PC-9 (cell line): ENCODE results near the gene TADA2B. TPM values are rescaled to one million over a fixed set of nuclear protein-coding genes. Genes with fewer than 3 reads are reported as not detected.

Experiments
- BruUV-seq: library from RNA; stranded (reverse); fragments of 400-500 nt; replicated peaks from 2 replicates; lab custom pipeline; 2021; lab: Mats Ljungman, UMichigan
- CTCF ChIA-PET: fragments of 300-600 bp; sonication (Branson Sonifier 250); formaldehyde crosslinking; loops from one replicate; lab custom pipeline; 2022; ENCODE audit warnings: antibody characterized with exemption; lab: Charles Lee
- POLR2A ChIA-PET: fragments of 300-600 bp; sonication (Branson Sonifier 250); formaldehyde crosslinking; loops from one replicate; lab custom pipeline; 2022; ENCODE audit warnings: antibody characterized with exemption; ENCODE audit not compliant: unreplicated experiment; lab: Charles Lee
- DNase-seq, 2 experiments: peaks; one replicate each; pipeline versions ENCODE4 v3.0.0 to v3.0.0-alpha.2; 2015 to 2022; ENCODE audit warnings: mixed read lengths in 1 of 2
- H2AFZ ChIP-seq: fragments of 200-600 bp; sonication (generic); 2 replicates; pipeline ENCODE4 v1.8.1; 2017; ENCODE audit warnings: antibody characterized with exemption
- H3F3A ChIP-seq: fragments of 200-600 bp; sonication (generic); 2 replicates; pipeline ENCODE4 v1.8.1; 2017; ENCODE audit warnings: antibody characterized with exemption, mild to moderate bottlenecking, low read depth; ENCODE audit not compliant: insufficient read depth
- H3K27ac ChIP-seq: fragments of 200-600 bp; sonication (generic); 2 replicates; pipeline ENCODE4 v1.6.1; 2016; ENCODE audit warnings: mixed run types
- H3K27me3 ChIP-seq: fragments of 200-600 bp; sonication (generic); 2 replicates; pipeline ENCODE4 v1.6.1; 2016; ENCODE audit warnings: low read depth, mixed run types; ENCODE audit not compliant: insufficient read depth
- H3K36me3 ChIP-seq: fragments of 200-600 bp; sonication (generic); 2 replicates; pipeline ENCODE4 v1.6.1; 2016; ENCODE audit warnings: low read depth, mixed run types
- H3K4me1 ChIP-seq: fragments of 200-600 bp; sonication (generic); replicated peaks from 2 replicates; pipeline ENCODE4 v1.6.1; 2016; ENCODE audit warnings: mixed run types; ENCODE audit not compliant: insufficient read depth
- H3K4me2 ChIP-seq: fragments of 200-600 bp; sonication (generic); 2 replicates; pipeline ENCODE4 v1.6.1; 2017; ENCODE audit warnings: mixed run types
- H3K4me3 ChIP-seq: fragments of 200-600 bp; sonication (generic); 2 replicates; pipeline ENCODE4 v1.6.1; 2016; ENCODE audit warnings: mixed run types
- H3K79me2 ChIP-seq: fragments of 200-600 bp; sonication (generic); 2 replicates; pipeline ENCODE4 v1.6.1; 2017; ENCODE audit warnings: low read depth, mixed run types
- H3K9me2 ChIP-seq: fragments of 200-600 bp; sonication (generic); 2 replicates; pipeline ENCODE4 v1.8.1; 2017; ENCODE audit warnings: mild to moderate bottlenecking; ENCODE audit not compliant: insufficient read depth
- H3K9me3 ChIP-seq: fragments of 200-600 bp; sonication (generic); 2 replicates; pipeline ENCODE4 v1.8.1; 2016; ENCODE audit warnings: low read depth; ENCODE audit not compliant: insufficient read depth
- H4K20me1 ChIP-seq: fragments of 200-600 bp; sonication (generic); 2 replicates; pipeline ENCODE4 v1.8.1; 2017; ENCODE audit not compliant: insufficient read depth
- EZH2 ChIP-seq: fragments of 200-600 bp; sonication (generic); IDR thresholded peaks from 2 replicates; pipeline ENCODE4 v1.8.0; 2017; ENCODE audit warnings: antibody characterized with exemption, low read depth
- intact Hi-C: fragments of 100-400 bp; cut with micrococcal nuclease; formaldehyde crosslinking; loops from one replicate; pipeline ENCODE4 v1.10.0; 2022; ENCODE audit not compliant: unreplicated experiment
- total RNA-seq: library from RNA; stranded (reverse); gene quantifications from 2 replicates; pipeline ENCODE4 v1.2.3, GENCODE V29; 2021
- TF ChIP-seq, protein P1 (sequence below): fragments of 200-600 bp; sonication (generic); conservative IDR thresholded peaks from 2 replicates; pipeline ENCODE4 v1.6.1; 2017; ENCODE audit warnings: mixed run types, antibody characterized with exemption, mild to moderate bottlenecking, moderate library complexity

The TADA2B gene
- total RNA-seq, 1 experiment from 2014 or later = 9.5 TPM

DNA sequence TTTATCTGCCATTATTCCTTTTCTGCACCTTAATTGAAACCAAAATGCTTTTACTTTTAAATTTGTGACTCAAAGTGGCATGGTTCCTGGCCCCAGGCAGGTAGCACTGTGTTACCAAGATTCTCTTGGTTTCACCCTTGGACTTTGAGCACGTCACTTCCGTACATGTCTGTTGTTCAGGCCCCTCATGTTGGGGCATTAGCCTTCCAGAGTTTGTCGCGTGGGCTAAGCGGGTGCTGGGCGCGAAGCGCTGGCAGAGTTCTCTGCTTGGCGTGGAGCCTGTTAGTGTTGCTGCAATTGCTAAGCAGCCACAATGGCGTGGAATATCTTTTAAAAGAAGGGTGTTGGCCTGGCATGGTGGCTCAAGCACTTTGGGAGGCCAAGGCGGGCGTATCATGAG is 14.0 kb upstream of the TADA2B start:
- Histone ChIP-seq H3K4me3 (no peak overlapping the region), H3K27ac (no peak overlapping the region), H3K4me1 (peaks cover 2% of the 10 kb centered on the region), H3K36me3 (no peaks in the 10 kb centered on the region; the same call in 1 of the 2 replicates), H3F3A (no peaks in the 10 kb centered on the region), H3K9me2 (no peaks in the 10 kb centered on the region), H4K20me1 (no peaks in the 10 kb centered on the region), H3K79me2 (0 out of 2 replicates have a peak, but pooled peaks cover 2% of the 10 kb centered on the region), H3K27me3 (no peaks in the 10 kb centered on the region), H3K9me3 (no peaks in the 10 kb centered on the region), H3K4me2 (no peak overlapping the region), H2AFZ (no peak overlapping the region)
- intact Hi-C loops = no loop called here
- ChIA-PET CTCF (no interaction called here), POLR2A (interaction anchor here (1.2 kb wide), 1 partner anchor 76 kb away, joined by 5 read pairs; no protein-coding TSS in a partner anchor)
- no peak for DNase-seq
- no TSS peak for BruUV-seq
- TF ChIP-seq, protein P1, sequence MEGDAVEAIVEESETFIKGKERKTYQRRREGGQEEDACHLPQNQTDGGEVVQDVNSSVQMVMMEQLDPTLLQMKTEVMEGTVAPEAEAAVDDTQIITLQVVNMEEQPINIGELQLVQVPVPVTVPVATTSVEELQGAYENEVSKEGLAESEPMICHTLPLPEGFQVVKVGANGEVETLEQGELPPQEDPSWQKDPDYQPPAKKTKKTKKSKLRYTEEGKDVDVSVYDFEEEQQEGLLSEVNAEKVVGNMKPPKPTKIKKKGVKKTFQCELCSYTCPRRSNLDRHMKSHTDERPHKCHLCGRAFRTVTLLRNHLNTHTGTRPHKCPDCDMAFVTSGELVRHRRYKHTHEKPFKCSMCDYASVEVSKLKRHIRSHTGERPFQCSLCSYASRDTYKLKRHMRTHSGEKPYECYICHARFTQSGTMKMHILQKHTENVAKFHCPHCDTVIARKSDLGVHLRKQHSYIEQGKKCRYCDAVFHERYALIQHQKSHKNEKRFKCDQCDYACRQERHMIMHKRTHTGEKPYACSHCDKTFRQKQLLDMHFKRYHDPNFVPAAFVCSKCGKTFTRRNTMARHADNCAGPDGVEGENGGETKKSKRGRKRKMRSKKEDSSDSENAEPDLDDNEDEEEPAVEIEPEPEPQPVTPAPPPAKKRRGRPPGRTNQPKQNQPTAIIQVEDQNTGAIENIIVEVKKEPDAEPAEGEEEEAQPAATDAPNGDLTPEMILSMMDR = no peak
- no peak for TF ChIP-seq EZH2

DNA sequence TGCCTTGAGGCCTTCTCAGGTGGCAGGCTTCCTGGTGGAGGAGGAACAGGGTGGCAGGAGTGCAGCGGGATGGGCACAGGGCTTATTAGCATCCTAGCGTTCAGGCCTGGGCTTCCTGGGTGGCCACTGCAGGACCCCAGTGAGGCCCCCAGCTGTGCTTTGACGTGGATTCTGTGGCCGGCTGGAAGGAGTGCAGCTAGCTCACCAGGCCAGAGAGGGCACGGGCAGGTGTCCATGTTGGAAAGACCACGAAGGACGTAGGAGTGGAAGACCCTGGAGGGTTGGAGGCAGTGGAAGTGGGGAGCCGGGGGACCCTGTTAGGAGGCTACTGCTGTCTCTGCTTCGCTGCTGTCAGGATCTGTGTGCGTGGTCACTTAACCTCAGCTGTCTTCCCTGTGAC is 13.3 kb upstream of the TADA2B start:
- TF ChIP-seq, protein P1 = no peak
- no peak for TF ChIP-seq EZH2
- H3K9me2 ChIP-seq = no peaks in the 10 kb centered on the region
- no peaks in the 10 kb centered on the region for H3K79me2 ChIP-seq
- H3K27me3 ChIP-seq = no peaks in the 10 kb centered on the region
- no peak overlapping the region for H3K4me3 ChIP-seq
- H2AFZ ChIP-seq = no peak overlapping the region
- CTCF ChIA-PET = no interaction called here
- intact Hi-C loops = no loop called here
- peaks cover 9% of the 10 kb centered on the region for H3K4me1 ChIP-seq
- H4K20me1 ChIP-seq = no peaks in the 10 kb centered on the region
- H3K36me3 ChIP-seq = no peaks in the 10 kb centered on the region; the same call in 1 of the 2 replicates
- H3K9me3 ChIP-seq = no peaks in the 10 kb centered on the region
- H3K4me2 ChIP-seq = no peak overlapping the region
- no TSS peak for BruUV-seq
- no peak overlapping the region for H3K27ac ChIP-seq
- DNase-seq = no peak
- POLR2A ChIA-PET = interaction anchor here (1.2 kb wide), 1 partner anchor 76 kb away, joined by 5 read pairs; no protein-coding TSS in a partner anchor
- H3F3A ChIP-seq = peaks cover 7% of the 10 kb centered on the region; the same call in 1 of the 2 replicates

DNA sequence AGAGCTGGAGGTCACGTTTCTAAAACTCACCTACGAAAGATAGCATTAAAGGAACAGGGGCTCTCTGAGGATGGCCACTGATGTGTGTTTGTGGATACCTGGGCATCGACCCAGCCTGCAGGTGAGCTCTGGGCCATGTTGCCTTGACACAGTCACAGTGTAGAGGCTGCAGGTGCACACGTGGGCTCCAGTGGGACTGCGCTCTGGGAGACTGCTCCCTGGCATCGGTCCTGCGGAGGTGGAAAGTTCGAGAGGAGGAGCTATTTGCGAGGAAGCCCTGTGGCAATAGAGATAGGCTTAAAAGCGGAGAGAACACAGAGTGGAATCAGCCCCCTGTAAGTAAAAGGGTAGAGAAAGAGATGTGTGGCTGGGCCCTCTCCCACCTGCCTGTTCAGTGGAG is 12.3 kb upstream of the TADA2B start:
- Histone ChIP-seq H3K9me3 (no peaks in the 10 kb centered on the region), H3F3A (peaks cover 11% of the 10 kb centered on the region; the same call in 1 of the 2 replicates), H3K27me3 (no peaks in the 10 kb centered on the region), H3K4me2 (no peak overlapping the region), H3K4me1 (peaks cover 18% of the 10 kb centered on the region), H3K9me2 (no peaks in the 10 kb centered on the region), H4K20me1 (no peaks in the 10 kb centered on the region), H3K79me2 (no peaks in the 10 kb centered on the region), H2AFZ (no peak overlapping the region), H3K36me3 (no peaks in the 10 kb centered on the region; the same call in 1 of the 2 replicates), H3K4me3 (no peak overlapping the region), H3K27ac (no peak overlapping the region)
- ChIA-PET CTCF (no interaction called here), POLR2A (no interaction called here)
- intact Hi-C loops = no loop called here
- TSS peak; percentile 9 for BruUV-seq
- DNase-seq = no peak
- TF ChIP-seq, protein P1 = no peak
- TF ChIP-seq EZH2 = no peak
